ENCODE results near the gene ZNF615.
"Not testable (repeated sequence)": the region's sequence is repeated elsewhere in the genome, so short reads cannot be mapped to it uniquely, and the experiment has no call there.

ZNF615 gene

DNA sequence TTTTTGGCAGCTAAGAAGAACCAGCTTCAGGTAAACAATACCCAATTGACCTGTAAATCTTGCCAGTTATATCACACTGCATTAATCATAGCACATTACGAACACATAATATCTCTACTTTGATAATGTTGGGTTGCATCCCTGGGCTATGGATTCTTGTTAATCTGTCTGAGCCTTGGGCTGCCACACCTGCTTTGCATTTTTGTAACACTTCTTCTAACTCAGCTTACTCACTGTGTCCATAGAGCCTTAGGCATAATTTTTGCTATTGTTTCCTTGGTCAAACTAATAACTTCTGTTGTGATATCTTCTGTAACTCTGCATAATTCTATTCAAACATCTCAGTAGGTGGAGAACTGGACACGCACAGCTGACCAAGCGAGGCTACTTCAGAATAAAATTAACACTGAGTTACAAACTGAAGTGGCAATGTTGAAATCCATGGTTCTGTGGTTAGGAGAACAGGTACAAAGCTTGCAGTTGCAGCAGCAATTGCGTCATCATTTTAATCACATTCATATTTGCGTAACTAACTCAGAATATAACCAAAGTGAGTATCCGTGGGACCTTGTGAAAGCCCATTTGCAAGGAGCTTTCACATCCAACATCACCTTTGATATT is 27.8 kb downstream of the ZNF615 start:
- DNase-seq (ENCODE audit: low read depth in 2 of 2) = no peak

DNA sequence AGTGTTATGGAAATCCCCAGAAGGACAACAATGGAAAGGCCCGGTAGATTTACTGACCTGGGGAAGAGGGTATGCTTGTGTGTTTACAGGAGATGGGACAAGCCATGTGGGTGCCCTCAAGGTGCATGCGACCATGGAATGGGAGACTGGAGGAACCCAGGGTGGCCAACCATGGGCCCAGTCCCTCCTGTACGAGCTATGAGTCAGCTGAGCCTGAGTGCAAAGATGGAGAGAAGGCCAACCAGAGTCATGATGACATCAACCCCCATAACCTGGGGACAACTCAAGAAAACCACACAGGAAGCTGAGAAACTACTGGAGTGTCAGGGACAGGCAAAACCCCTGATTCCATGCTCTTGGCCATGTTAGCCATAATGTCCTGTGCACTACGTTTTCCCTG is 29.1 kb downstream of the ZNF615 start:
- DNase-seq (ENCODE audit: low read depth in 2 of 2) = no peak

DNA sequence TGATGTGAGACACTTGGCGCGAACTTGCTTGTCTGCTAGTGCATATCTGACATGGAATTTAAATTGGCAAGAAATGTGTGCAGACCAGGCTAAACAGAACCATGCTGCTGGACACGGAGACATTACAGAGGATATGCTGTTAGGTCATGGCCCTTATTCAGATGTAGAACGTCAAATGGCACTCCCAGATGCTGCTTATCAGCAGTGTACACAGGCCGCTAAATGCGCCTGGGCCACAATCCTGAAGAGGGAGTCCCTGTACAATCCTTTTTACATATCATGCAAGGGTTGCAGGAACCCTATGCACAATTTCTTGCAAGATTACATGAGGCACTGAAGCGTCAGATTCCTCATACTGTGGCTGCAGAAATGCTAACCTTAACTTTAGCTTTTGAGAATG is 30.7 kb downstream of the ZNF615 start:
- DNase-seq (ENCODE audit: low read depth in 2 of 2) = no peak

DNA sequence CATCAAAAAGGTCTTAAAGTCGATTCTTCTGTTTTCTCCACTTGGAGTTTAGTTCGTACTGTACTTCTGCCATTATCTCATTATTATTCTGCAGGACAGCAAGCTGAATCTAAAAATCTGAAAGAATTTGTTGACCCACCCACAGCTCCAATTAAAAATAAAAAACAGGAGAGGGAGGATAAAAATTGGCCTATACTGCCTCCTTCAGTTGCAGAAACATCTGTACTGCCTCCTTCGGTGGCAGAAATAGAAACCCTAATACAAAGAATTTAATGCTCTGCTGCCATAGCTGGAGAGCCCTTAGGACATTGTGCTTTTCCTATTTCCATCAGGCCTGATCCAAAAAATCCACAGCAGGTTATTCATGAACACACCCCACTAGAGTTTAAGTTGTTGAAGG is 31.2 kb downstream of the ZNF615 start:
- no peak for DNase-seq (ENCODE audit: low read depth in 2 of 2)

DNA sequence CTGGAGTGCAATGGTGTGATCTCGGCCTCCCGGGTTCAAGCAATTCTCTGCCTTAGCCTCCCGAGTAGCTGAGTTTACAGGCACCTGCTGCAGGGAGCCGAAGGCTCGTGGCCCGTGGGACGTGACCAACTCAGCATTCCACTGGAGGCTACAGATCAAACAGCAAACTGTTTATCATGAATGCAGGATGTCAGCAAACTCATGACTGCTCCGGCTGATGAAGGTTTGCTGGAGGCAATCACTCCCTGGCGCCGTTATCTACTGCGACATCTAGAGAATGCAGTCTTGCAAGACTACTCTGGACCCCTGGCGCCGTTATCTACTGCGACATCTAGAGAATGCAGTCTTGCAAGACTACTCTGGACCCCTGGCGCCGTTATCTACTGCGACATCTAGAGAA is 32.2 kb downstream of the ZNF615 start:
- DNase-seq (ENCODE audit: low read depth in 2 of 2) = not testable (repeated sequence)

DNA sequence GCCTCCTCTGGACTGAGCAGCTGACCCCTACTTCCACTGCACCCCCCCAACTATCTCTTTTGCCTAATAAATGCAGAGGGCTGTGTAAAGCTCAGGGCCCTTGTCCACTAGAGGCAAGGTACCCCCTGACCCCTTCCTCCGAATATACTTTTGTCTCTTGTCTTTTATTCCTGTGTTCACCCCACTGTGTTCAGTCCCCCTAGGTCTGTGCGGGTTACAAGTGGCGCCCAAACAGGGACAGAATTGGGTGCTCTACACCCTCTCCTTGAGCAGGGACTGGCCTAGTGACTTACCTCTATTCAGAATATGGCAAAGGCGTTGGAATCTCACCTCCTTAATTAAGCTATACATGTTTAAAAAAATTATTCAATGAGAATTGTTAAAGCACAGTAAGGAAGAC is 36.4 kb downstream of the ZNF615 start:
- DNase-seq (ENCODE audit: low read depth in 2 of 2) = no peak

DNA sequence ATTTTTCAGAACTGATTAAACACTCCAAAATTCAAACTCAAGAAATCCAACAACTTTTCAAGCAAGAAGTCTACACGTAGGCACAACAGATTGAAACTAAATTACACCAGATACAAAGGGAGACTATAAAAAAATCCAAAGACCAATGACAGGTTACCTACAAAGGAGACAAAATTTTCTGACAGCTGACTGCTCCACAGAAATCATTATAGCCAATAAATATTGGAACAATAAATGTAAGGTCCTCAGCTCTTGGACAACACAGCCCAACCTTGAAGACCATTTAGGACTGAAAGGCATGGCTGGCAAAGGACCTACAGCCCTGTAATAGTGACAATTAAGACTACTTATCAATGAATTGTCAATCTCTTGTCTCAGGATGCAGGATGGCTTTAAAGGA is 37.3 kb downstream of the ZNF615 start:
- no peak for DNase-seq (ENCODE audit: low read depth in 2 of 2)

DNA sequence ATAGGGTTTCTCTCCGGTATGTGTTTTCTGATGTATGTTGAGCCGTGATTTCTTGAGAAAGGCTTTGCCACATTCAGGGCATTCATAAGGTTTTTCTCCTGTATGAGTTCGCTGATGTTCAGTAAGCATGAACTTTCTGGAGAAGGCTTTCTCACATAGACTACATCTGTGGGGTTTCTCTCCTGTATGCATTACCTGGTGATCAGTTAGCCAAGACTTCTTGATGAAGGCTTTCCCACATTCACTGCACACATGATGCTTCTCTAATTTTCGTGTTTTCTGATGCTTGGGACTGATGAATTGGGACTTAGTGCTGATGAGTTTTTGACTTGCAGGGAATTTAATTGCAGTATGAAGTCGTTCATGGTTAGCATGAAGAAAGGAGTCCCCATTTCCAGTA is 42.4 kb downstream of the ZNF615 start:
- DNase-seq (ENCODE audit: low read depth in 2 of 2) = no peak

DNA sequence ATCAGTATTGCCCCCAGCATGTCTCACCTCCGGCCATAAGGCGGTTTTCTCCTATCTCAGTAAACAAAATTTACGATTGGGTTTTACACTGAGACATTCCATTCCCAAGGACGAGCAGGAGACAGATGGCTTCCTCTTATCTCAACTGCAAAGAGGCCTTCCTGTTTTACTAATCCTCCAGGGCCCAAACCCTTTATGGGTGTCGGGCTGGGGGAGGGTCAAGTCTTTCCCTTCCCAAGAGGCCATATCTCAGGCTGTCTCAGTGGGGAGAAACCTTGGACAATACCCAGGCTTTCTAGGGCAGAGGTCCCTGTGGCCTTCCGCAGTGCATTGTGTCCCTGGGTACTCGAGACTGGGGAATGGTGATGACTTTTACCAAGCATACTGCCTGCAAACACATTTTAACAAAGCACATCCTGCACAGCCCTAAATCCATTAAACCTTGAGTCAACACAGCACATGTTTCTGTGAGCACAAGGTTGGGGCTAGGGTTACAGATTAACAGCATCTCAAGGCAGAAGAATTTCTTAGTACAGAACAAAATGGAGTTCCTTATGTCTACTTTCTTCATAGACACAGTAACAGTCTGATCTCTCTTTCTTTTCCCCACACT is 47.3 kb downstream of the ZNF615 start:
- DNase-seq (ENCODE audit: low read depth in 2 of 2) = not testable (repeated sequence)

DNA sequence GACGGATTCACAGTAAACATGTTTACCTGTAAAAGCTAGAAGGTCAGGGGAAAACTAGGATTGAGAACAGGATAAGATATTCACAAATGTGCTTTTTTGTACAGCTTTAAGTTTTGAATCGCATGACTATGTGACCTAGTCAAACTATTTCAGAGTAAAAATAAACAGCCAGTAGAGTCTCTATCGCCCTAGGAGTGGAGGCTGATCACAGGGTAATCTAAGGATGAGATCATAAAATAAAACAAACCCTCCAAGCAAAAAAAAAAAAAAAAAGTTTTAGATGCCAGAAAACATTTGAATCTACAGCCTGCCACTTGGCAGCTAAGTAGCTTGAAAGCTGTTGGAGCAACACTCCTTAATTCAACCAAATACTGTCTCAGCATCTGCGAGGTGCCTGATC is 48.2 kb downstream of the ZNF615 start:
- no peak for DNase-seq (ENCODE audit: low read depth in 2 of 2)

DNA sequence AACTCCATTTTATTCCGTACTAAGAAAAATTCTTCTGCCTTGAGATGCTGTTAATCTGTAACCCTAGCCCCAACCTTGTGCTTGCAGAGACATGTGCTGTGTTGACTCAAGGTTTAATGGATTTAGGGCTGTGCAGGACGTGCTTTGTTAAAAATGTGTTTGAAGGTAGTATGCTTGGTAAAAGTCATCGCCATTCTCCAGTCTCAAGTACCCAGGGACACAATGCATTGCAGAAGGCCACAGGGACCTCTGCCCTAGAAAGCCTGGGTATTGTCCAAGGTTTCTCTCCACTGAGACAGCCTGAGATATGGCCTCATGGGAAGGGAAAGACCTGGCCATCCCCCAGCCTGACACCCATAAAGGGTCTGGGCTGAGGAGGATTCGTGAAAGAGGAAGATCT is 50.2 kb downstream of the ZNF615 start:
- not testable (repeated sequence) for DNase-seq (ENCODE audit: low read depth in 2 of 2)

DNA sequence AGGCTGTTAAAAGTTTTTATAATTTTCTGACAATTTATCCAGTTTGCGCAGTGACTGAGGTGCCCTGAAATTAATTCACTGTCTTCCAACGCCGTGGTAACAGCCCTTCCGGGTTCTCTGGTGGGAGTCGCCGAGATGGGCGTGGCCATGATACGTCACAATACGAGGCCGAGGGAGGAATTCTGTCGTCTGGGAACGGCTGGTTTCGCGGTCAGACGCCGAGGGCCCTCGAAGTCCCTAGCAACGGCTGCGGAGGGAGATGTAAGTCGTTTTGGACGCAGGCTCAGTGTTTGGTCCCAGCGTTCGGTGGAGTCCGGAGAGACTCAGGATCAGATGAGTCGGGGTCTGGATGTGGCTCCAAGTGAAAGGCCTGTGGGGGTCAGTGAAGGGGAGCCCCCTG is 59.0 kb downstream of the ZNF615 start:
- no peak for DNase-seq (ENCODE audit: low read depth in 2 of 2)

DNA sequence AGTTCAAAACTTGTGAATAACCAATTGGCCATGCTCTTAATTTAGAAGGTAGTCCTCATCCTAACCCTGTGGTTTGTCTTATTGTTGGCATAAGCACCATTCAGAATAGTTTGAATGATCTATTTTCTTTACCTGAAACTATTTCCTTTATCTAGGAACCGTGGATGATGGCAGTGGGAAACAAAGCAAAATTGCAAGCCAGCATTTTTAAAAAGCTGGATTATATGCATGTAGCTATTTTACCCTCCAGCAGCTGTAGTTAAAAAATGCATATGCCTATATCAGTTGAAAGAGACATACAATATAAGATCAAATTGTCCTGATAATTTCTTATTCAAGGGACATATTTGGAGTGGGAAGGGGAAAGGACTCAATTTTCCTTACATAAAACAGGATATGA is 61.4 kb downstream of the ZNF615 start:
- no peak for DNase-seq (ENCODE audit: low read depth in 2 of 2)

DNA sequence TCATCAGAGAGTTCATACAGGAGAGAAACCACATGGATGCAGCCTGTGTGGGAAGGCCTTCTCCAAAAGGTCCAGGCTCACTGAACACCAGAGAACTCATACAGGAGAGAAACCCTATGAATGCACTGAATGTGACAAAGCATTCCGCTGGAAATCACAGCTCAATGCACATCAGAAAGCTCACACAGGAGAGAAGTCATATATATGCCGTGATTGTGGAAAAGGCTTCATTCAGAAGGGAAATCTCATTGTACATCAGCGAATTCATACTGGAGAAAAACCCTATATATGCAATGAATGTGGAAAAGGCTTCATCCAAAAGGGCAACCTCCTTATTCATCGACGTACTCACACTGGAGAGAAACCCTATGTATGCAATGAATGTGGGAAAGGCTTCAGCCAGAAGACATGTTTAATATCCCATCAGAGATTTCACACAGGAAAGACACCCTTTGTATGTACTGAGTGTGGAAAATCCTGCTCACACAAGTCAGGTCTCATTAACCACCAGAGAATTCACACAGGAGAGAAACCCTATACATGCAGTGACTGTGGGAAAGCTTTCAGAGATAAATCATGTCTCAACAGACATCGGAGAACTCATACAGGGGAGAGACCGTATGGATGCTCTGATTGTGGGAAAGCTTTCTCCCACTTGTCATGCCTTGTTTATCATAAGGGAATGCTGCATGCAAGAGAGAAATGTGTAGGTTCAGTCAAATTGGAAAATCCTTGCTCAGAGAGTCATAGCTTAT is 63.0 kb downstream of the ZNF615 start:
- no peak for DNase-seq (ENCODE audit: low read depth in 2 of 2)
